ENCODE measurements around the gene PDGFB. TPM values are rescaled to one million over a fixed set of nuclear protein-coding genes. Genes with fewer than 3 reads are reported as not detected.
A peak's percentile ranks its signal among the peaks of the same experiment; 100 is the strongest.
"Not testable (repeated sequence)": the region's sequence is repeated elsewhere in the genome, so short reads cannot be mapped to it uniquely, and the experiment has no call there.

PDGFB gene
- total RNA-seq, 1 experiment from 2014 or later = 0.05 TPM

DNA sequence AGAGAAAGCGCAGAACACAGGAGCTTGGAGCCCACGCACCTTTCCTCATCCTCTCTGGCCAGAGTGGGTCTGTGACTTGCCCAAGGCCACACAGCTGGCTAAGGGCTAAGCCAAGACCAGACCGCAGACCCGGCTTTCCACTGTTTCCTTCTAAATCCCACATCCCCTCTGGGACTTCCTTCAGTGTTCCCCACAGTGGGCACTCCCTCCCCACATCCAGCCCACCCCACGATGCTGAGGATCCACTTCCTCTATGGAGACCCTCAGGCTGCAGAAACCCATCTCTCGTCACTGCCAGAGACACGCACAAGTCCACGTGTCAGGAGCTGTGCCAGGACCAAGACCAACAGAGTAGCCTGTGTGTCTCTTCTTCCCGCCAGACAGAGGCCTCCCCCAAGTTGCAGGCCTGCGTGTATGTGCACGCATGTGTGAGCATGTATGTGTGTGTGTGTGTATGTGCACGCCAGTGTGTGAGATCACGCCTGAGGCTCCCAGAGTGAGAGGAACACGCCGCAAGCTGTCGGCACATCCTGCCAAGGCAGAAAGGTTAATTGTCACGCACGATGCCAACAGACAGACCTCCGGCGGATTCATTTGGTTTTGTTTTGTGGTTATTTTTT, 21.6 kb downstream of the PDGFB start:
- in situ Hi-C loops (cut with HindIII; ENCODE audit: low pct_unique_long_range_greater_than_20kb, low sequenced_read_pairs) = no loop called here
- DNase-seq (ENCODE audit: low read depth, low spot score) = no peak

DNA sequence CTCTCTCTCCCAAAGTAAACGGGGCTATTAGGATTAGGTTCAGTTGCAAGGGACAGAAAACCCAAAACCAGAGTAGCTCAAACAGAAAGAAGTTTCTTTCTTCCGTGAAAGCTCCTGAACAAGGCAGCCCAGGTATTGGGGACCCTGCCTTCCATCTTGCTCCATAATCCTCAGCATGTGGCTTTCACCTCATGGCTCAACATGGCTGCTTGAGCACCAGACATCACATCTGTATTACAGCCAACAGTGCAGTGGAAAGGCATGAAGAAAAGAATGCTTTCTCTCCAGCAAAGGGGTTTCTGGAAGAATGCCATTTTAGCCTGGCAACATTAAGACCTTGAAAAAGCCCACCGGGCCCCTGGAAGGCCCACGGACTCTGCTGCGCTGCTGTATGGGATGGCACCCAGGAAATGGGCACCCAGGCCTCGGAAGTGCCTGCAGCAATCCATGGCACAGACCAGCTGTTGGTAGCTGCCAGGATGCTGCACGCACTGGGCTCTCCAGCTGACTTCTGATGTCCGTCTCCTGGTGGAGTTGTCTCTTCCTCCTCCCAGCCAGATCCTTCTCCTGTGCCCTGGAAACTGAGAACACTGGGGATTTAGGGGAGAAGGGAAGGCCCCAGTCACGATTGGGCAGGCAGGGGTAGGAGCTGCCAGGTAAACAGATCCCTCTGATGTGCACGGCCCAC, 22.6 kb downstream of the PDGFB start:
- in situ Hi-C loops (cut with HindIII; ENCODE audit: low pct_unique_long_range_greater_than_20kb, low sequenced_read_pairs) = no loop called here
- no peak for DNase-seq (ENCODE audit: low read depth, low spot score)

DNA sequence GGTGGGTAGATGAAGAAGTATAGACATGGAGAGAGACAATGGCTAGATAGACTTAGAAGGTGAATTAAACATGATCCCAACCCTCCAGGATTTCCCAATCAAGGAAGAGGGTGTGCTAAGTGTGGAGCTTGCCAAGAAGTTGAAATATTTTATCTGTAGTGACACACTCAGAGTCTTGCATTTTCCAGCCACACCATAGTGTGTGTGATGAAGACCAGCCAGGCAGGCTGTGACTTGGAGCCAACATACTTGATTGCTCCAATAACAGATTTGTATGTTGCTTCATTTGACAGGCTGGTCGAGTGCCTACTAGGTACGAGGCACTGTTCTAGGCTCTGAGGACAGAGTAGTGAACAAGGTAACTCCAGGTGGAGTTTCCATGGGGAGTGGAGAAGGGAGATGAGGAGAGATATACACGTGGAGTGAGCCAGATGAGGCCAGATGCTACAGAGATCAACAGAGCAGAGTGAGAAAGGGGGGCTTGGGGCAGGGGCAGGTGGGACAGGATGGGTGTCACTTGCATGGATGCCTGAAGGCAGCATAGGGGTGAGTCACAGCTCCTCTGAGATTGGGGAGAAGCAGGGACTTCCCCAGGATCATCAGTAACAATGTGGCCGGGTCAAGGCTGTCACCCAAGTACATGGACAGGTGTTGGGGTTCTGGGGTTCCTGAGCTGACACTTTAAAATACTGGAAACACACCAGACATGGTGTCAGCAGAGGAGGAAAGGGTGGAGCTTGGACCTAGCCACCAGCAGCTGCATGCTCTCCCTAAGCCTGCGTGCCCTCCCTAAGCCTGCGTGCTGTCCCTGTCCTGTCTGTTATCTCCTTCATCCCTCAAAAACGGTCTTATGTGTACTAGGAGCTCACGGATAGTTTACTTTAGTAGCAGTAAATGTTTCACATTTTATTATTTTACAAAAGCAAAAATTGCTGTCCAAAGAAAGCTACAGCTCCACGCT, 23.6 kb downstream of the PDGFB start:
- DNase-seq (ENCODE audit: low read depth, low spot score) = no peak
- in situ Hi-C loops (cut with HindIII; ENCODE audit: low pct_unique_long_range_greater_than_20kb, low sequenced_read_pairs) = no loop called here

DNA sequence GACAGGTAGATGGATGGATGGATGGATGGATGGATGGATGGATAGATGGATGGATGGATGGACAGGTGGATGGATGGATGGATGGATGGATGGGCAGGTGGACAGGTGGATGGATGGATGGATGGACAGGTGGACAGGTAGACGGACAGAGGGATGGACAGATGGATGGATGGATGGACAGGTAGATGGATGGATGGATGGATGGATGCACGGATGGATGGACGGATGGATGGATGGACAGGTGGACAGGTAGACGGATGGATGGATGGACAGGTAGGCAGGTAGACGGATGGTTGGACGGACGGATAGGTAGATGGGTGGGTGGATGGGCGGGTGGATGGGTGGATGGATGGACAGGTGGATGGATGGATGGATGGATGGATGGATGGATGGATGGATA, 24.3 kb downstream of the PDGFB start:
- no peak for DNase-seq (ENCODE audit: low read depth, low spot score)
- in situ Hi-C loops (cut with HindIII; ENCODE audit: low pct_unique_long_range_greater_than_20kb, low sequenced_read_pairs) = no loop called here

DNA sequence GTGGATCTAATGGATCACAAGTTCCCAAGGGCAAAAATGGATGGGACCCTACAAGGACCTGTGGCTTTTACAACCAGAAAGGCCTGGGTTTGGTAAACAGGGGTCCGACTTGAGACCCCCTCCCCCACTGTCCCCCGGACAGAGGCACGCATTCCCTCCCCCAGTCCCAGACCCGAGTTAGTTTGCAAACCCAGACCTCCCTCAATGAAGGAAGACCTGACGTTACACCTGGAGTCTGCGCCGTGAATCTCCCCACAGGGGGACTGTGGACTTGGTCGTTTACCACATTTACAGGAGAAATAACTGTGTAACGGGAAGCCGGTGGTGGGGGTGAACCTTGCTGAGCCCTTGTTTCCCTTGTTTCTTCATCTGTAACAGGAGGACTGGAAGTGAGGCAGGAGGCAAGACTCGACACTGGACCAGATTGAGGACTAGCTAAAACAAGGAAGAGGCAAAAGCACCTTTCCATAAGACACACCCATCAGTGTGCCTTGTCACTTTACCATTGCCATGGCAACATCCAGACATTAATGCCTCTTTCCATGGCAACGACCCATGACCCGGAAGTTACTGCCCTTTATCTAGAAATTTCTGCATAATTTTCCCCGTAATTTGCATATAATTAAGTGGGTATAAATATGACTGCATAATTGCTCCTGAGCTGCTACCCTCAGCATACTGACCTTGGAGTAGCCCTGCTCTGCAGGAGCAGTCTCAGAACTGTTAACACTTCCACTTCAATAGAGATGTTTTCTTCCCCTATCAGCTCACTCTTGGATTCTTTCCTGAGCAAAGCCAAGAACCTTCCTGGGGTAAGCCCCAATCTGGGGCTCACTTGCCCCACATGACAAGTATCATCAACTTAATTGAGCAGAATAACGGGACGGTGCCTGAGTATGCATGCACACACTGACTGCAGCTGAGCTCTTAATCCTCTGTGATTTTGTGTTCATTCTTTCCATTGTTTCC, 25.4 kb downstream of the PDGFB start:
- DNase-seq (ENCODE audit: low read depth, low spot score) = peak; percentile 22
- in situ Hi-C loops (cut with HindIII; ENCODE audit: low pct_unique_long_range_greater_than_20kb, low sequenced_read_pairs) = no loop called here

DNA sequence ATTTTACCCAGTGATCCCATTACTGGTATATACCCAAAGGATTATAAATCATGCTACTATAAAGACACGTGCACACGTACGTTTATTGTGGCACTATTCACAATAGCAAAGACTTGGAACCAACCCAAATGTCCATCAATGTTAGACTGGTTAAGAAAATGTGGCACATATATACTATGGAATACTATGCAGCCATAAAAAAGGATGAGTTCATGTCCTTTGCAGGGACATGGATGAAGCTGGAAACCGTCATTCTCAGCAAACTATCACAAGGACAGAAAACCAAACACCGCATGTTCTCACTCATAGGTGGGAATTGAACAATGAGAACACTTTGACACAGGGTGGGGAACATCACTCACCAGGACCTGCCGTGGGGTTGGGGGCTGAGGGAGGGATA, 26.4 kb downstream of the PDGFB start:
- in situ Hi-C loops (cut with HindIII; ENCODE audit: low pct_unique_long_range_greater_than_20kb, low sequenced_read_pairs) = not testable (repeated sequence)

DNA sequence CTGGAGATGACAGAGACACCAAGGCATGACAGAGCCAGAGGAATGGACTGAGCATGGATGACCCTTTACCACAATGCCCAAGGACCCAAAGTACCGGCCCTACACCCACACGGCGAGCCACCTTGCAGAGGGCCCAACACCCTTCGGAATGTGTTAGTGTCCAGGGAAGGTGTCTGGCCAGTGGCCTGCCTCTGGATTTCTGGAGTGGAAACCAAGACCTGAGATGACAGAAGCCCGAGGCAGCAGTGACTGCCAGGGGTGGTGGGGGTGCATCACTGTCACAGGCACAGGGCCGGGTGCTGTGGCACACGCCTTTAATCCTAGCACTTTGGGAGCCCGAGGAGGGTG, 28.7 kb downstream of the PDGFB start:
- in situ Hi-C loops (cut with HindIII; ENCODE audit: low pct_unique_long_range_greater_than_20kb, low sequenced_read_pairs) = no loop called here
- DNase-seq (ENCODE audit: low read depth, low spot score) = no peak

More for the DNA sequence above, 26.4 kb downstream of the PDGFB start:
- DNase-seq (ENCODE audit: low read depth, low spot score) = not testable (repeated sequence)

DNA sequence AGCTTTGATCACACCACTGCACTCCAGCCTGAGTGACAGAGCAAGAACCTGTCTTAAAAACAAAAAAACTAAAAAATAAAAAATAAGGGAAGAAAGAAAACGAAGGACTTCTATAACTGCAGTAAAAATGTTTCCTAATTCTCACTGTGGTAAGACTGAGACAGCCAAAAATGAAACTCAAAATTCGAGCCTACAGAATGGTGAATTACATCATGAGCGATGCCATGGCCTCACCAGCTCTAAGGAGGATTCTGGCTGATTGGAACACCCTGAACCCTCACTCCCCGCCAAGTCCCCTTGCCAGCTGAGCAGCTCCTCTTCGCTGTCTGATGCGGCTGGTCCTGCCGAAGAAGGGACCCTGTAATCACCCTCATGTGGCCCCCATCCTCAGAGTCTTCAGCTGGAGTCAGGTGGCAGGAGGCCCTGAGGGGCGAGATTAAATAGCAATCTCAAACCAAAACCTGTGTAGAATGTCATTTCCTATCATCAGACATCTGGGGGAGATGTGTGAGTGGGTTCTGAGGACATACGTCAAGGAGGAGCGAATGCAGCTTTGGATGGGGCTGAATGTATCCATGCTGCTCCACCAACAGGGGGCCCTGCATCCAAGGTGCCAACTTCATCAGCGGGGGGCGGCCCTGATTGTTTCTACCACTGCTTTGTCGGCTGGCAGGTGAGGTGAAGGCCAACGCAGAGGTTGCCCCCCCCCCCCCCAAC, 29.2 kb downstream of the PDGFB start:
- in situ Hi-C loops (cut with HindIII; ENCODE audit: low pct_unique_long_range_greater_than_20kb, low sequenced_read_pairs) = no loop called here
- DNase-seq (ENCODE audit: low read depth, low spot score) = peak; percentile 52

DNA sequence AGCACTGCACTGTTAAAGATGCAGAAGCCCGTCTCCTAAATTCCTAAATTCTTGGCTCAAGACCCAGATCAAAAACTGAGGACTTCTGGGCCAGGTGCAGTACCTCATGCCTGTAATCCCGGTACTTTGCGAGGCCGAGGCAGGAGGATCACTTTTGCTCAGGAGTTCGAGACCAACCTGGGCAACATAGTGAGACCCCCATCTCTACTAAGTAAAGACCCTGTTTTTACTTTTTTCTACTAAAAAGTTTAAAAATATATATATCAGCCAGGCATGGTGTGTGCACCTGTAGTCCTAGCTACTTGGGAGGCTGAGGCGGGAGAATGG, 29.7 kb downstream of the PDGFB start:
- no peak for DNase-seq (ENCODE audit: low read depth, low spot score)
- in situ Hi-C loops (cut with HindIII; ENCODE audit: low pct_unique_long_range_greater_than_20kb, low sequenced_read_pairs) = no loop called here

DNA sequence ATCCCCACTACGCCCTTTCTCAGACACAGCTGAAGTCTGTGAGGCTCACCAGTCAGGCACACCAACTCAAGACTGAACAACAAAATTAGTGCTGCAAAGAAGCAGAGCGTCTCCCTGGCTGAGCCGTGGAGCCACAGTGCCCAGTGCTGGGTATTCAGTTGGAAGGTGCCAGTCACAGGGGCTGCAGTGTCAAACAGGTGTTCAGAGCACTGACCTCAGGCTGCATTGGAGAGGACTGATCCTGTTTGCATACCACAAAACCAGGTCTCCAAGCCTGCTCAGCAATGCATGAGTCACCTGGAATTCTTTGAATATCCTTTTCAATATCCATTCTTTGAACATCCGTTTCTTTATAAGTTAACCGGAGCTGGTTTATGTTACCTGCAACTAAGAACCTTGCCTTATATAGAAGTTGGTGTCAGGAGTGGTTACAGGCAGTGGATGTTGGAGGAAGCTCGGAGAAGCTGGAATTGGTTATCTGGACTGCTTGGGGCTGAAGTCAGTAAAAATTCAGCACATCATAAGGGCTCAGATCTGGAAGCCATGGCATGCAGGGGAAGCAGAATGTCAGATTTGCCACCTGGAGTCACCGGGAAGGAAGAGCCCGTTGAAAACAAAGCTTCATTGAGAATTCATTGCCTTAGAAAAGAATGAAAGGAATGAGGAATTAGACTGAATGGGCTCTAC, 30.3 kb downstream of the PDGFB start:
- peak; percentile 22 for DNase-seq (ENCODE audit: low read depth, low spot score)
- in situ Hi-C loops (cut with HindIII; ENCODE audit: low pct_unique_long_range_greater_than_20kb, low sequenced_read_pairs) = no loop called here

DNA sequence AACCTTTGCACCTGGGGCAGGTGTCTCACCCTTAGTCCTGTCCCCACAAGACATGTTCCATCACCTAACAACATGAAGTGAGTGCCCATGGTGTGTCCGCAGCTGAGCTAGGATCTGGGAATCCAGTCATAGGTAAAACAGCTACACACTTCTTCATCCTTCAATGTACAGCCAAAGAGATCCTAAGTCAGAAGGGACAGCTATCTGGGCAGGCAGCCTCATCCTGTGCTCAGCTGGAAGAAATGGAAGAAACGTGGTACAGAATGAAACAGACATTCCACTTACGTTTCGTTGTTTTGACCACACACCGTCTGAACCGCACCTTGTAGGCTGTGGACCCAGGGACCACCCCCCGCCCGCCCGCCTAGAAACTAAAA, 30.8 kb downstream of the PDGFB start:
- DNase-seq (ENCODE audit: low read depth, low spot score) = no peak
- in situ Hi-C loops (cut with HindIII; ENCODE audit: low pct_unique_long_range_greater_than_20kb, low sequenced_read_pairs) = no loop called here

DNA sequence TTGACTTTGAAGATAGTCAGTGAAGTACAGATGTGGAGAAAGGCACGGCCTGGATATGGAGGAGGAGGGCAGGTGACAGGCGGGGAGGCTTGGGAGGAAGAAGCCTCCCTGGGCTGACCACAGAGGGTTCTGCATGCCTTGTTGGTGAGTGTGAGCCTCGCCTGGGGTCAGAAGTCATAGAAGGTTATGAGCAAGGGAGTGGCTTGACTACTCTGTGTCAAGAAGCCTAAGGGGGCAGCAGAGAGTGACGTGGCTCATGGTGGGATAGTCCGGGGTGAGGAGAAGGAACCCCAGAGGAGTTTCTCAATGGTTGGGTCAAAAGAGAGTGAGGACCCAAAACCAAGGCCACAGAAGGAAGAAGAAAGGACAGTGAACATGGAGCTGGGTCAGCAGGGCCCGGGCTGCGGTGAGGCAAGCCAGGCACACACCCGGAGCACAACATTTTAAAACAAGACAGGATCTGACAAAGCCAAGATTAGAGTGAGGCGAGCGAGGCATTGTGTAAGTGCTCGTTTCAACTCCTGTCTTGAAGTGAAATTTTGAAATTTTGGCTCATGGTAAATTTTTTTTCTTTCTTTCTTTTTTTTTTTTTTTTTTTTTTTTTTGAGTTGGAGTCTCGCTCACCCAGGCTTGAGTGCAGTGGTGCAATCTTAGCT, 31.9 kb downstream of the PDGFB start:
- in situ Hi-C loops (cut with HindIII; ENCODE audit: low pct_unique_long_range_greater_than_20kb, low sequenced_read_pairs) = no loop called here
- no peak for DNase-seq (ENCODE audit: low read depth, low spot score)

DNA sequence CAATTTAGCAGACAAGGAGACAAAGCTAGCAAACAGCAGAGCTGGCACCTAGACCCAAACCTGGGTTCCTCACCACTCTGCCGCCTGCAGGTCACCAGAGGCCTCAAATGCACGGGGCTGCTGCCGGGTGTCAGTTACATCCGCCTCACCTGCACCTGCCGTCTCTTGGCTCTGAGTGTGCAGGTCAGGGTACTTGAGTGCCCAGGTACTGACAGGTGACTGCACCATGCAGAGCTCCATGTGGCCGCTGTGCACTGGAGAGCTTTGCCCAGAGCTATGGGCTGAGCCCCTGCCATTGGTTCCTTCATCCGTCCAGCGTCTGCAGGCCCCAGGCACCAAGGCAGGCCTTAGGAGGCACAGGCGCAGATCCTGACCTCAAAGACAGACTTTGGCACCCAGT, 35.0 kb downstream of the PDGFB start:
- in situ Hi-C loops (cut with HindIII; ENCODE audit: low pct_unique_long_range_greater_than_20kb, low sequenced_read_pairs) = no loop called here

DNA sequence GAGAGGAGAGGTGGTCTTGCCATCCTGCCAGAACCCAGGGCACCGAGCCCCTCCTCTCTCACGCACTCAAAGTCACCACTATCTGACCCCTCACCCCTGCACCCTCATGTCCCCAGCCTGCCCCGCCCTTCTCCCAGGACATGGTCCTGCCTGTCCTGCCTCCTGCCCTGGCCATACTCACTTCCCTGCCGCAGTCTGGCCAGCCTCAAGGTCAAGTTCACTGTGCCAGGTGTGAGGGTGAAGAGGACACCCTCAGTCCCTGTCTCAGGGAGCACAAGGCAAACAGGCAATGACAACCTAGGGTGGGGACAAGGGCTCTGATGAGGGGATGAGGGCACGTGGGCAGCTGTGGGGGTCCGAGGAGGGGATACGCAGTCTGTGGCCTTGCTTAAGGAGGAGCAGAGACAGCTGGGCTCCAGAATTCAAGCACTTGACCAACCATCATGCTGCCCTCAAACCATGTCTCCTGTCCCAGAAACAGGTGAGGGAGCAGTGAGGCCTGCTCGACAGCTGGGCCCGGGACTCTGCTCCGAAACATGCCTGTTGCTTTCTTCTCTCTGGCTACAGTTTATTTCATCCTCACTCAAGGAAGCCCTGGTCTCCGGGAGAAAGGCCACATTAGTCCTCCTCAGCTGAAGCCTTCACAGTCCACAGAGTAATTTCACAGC, 36.6 kb downstream of the PDGFB start:
- no peak for DNase-seq (ENCODE audit: low read depth, low spot score)
- in situ Hi-C loops (cut with HindIII; ENCODE audit: low pct_unique_long_range_greater_than_20kb, low sequenced_read_pairs) = no loop called here

More for the DNA sequence above, 35.0 kb downstream of the PDGFB start:
- no peak for DNase-seq (ENCODE audit: low read depth, low spot score)

DNA sequence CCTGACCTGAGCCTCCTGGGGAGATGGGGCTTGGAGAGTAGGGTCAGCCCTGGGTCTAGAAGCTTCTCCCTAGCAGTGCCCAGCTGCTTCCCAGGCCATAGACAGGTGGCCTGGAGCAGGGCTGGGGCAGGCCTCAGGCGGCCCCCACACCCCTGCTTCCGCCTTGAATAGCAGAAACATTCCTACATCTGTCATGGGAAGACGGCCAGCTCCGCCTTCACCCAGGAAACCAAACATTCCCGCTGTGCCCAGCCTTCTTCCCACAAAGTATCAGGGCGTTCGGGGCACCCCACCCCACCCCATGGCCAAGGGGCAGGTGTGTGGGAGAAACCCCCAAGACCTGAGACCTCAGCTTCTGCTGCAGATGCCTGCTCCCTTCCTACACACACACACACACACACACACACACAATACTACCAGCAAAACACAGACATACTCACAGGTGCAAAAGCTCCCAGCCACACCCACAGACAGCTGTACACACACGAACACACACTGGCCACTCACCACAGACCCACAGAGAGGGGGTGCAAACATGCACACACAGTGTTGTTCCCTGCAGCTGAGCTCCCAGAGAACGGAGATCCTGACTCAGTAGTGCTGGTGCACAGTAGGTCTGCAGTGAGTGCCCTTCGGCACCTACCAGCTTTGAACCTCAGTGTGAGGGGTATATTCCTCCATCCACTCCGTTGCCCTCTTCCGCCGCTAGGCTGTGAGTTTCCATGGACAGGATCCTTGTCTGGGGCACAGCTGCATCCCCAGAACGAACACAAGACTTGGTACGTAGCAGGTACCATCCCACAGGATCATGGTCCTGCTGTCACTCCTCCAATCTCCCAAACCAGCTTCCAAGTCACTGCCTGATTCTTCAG, 37.4 kb downstream of the PDGFB start:
- in situ Hi-C loops (cut with HindIII; ENCODE audit: low pct_unique_long_range_greater_than_20kb, low sequenced_read_pairs) = no loop called here
- no peak for DNase-seq (ENCODE audit: low read depth, low spot score)

Data from SK-MEL-5 (cell line).